K562 (cell line): Measurements from ENCODE around the gene SORT1. TPM values are rescaled to one million over a fixed set of nuclear protein-coding genes. Genes with fewer than 3 reads are reported as not detected.
A peak's percentile ranks its signal among the peaks of the same experiment; 100 is the strongest.

Source experiments
- CTCF ChIP-seq, 3 experiments: IDR thresholded peaks in 2 of 3; conservative IDR thresholded peaks in 1 of 3; 2 replicates each; pipeline ENCODE4 v1.5.1; 2011 to 2012; ENCODE audit warnings: low read length in 3 of 3, mild to moderate bottlenecking in 3 of 3, control low read depth in 2 of 3, improper control_type of control experiment in 1 of 3, inconsistent platforms in 1 of 3, low read depth in 1 of 3, mixed read lengths in 1 of 3, moderate library complexity in 1 of 3; ENCODE audit not compliant: insufficient read depth in 2 of 3
- CUX1 ChIP-seq: fragments of 200-800 bp; sonication (Bioruptor generic); IDR thresholded peaks from 2 replicates; pipeline ENCODE4 v1.6.1; 2016; ENCODE audit warnings: missing genetic modification characterization, missing compliant biosample characterization
- EWSR1 ChIP-seq: fragments of 450-650 bp; IDR thresholded peaks from 2 replicates; pipeline ENCODE4 v1.6.1; 2018; ENCODE audit warnings: borderline replicate concordance, mild to moderate bottlenecking, low read depth, moderate library complexity; ENCODE audit not compliant: partially characterized antibody
- HCFC1 ChIP-seq: IDR thresholded peaks from 2 replicates; pipeline ENCODE4 v1.6.1; 2012; ENCODE audit warnings: low read depth, low read length, improper control_type of control experiment
- HDAC1 ChIP-seq, 2 experiments: fragments of 450-650 bp; IDR thresholded peaks; 2 replicates each; pipeline ENCODE4 v1.6.1; 2016 to 2017; ENCODE audit warnings: inconsistent platforms in 1 of 2, mild to moderate bottlenecking in 1 of 2, moderate library complexity in 1 of 2
- KLF16 ChIP-seq: IDR thresholded peaks from 2 replicates; pipeline ENCODE4 v1.6.1; 2016; ENCODE audit warnings: antibody characterized with exemption
- MBD2 ChIP-seq: sonication (generic); IDR thresholded peaks from 2 replicates; pipeline ENCODE4 v1.6.1; 2016; ENCODE audit warnings: low read depth, borderline replicate concordance
- RAD51 ChIP-seq: fragments of 450-650 bp; IDR thresholded peaks from 2 replicates; pipeline ENCODE4 v1.7.1; 2016; ENCODE audit warnings: low read depth, mild to moderate bottlenecking, borderline replicate concordance
- RNF2 ChIP-seq: sonication (generic); IDR thresholded peaks from 2 replicates; pipeline ENCODE4 v1.6.1; 2016
- TRIM25 ChIP-seq: fragments of 450-650 bp; IDR thresholded peaks from 2 replicates; pipeline ENCODE4 v1.7.0; 2016; ENCODE audit warnings: borderline replicate concordance
- VEZF1 ChIP-seq: fragments of 200-800 bp; sonication (Bioruptor generic); IDR thresholded peaks from 2 replicates; pipeline ENCODE4 v1.6.1; 2017; ENCODE audit warnings: missing genetic modification characterization, missing compliant biosample characterization
- ZNF124 ChIP-seq: sonication (generic); formaldehyde crosslinking; IDR thresholded peaks from 2 replicates; pipeline ENCODE4 v1.8.1; 2022; ENCODE audit warnings: missing genetic modification reagents
- ZNF79 ChIP-seq: fragments of 250-450 bp; sonication (Bioruptor Pico); IDR thresholded peaks from 2 replicates; pipeline ENCODE4 v1.4.0; 2020; ENCODE audit warnings: low read depth, mild to moderate bottlenecking, moderate library complexity
- polyA plus RNA-seq, 8 experiments: library from polyadenylated mRNA; depleted of rRNA in 4 of 8; stranded (reverse) in 5 of 8; unstranded in 3 of 8; fragments of >200 nt; fragmentation: Nextera tagmentation in 2 of 8; fragmentation: Illumina TruSeq in 1 of 8; extraction: Ambion mirVana in 2 of 8; extraction: Trizol in 1 of 8; gene quantifications; 2 replicates each; pipeline versions ENCODE4 v1.2.1 to v1.2.3, GENCODE V29; 2011 to 2014; ENCODE audit warnings: inconsistent platforms in 1 of 8, missing spikeins in 1 of 8
- total RNA-seq, 7 experiments: library from RNA; depleted of rRNA in 6 of 7; stranded (reverse); fragments of >200 nt in 6 of 7; fragmentation: Illumina TruSeq in 2 of 7; extraction: Trizol in 2 of 7; gene quantifications; 2 replicates each; pipeline versions ENCODE4 v1.2.1 to v1.2.3, GENCODE V29; 2011 to 2021; ENCODE audit warnings: low replicate concordance in 1 of 7

SORT1 gene
- total and polyA plus RNA-seq, 9 of the 15 experiments (the other 6 are each of a cell fraction or from before 2014, with no cell fraction given), result 27.4 to 112 (median 65.0) TPM

GRCh38 chr1:109426281-109427170 is 28.8 kb upstream of the SORT1 start, which contains the start of gene PSMA5 (continued):
- TF ChIP-seq TRIM25 (no peak), RNF2 (peak; percentile 13; the same call in 1 of the 2 replicates), EWSR1 (no peak), KLF16 (no peak), MBD2 (peak; percentile 97), HCFC1 (peak; percentile 53), RAD51 (peak; percentile 45; the same call in 1 of the 2 replicates), CUX1 (CRISPR knock-in tag) (no peak), ZNF79 (CRISPR knock-in tag) (no peak), VEZF1 (CRISPR knock-in tag) (no peak; the same call in 1 of the 2 replicates), ZNF124 (CRISPR knock-in tag) (no peak), HDAC1 (IDR thresholded peaks at IDR 0.05) (peak in 1 of 2 experiments; percentile 82; a peak in 2 of 4 replicates), CTCF (IDR thresholded peaks at IDR 0.05 in 2 of 3, conservative IDR thresholded peaks at IDR 0.05 in 1 of 3; ENCODE audit: insufficient read depth in 2 of 3, low read depth in 1 of 3, low read length in 3 of 3) (no peak)
